OCI-LY7 (cell line): ENCODE data around the gene LARGE1. TPM values are rescaled to one million over a fixed set of nuclear protein-coding genes. Genes with fewer than 3 reads are reported as not detected.

ENCODE experiments used
- BruUV-seq: library from RNA; stranded (reverse); fragments of 400-500 nt; replicated peaks from 2 replicates; lab custom pipeline; 2021; lab: Mats Ljungman, UMichigan
- CTCF ChIA-PET: fragments of 300-600 bp; sonication (Branson Sonifier 250); formaldehyde crosslinking; loops from one replicate; lab custom pipeline; 2022; ENCODE audit warnings: antibody characterized with exemption; ENCODE audit not compliant: unreplicated experiment; lab: Charles Lee
- POLR2A ChIA-PET: fragments of 300-600 bp; sonication (Branson Sonifier 250); formaldehyde crosslinking; loops from one replicate; lab custom pipeline; 2022; ENCODE audit warnings: antibody characterized with exemption; lab: Charles Lee
- DNase-seq: peaks from one replicate; pipeline ENCODE4 v3.0.0-alpha.2; 2015; ENCODE audit warnings: low spot score
- H2AFZ ChIP-seq: fragments of 200-600 bp; sonication (generic), shearing (Covaris generic); 2 replicates; pipeline ENCODE4 v1.6.1; 2014; ENCODE audit warnings: mild to moderate bottlenecking, antibody characterized with exemption, low read length, moderate library complexity
- H3K27ac ChIP-seq: fragments of 200-600 bp; sonication (generic); 2 replicates; pipeline ENCODE4 v1.5.1; 2014; ENCODE audit warnings: mixed run types, low read depth, mild to moderate bottlenecking, moderate library complexity, low read length, inconsistent platforms; ENCODE audit not compliant: poor library complexity, severe bottlenecking
- H3K36me3 ChIP-seq: fragments of 200-600 bp; sonication (generic); 2 replicates; pipeline ENCODE4 v1.6.1; 2014; ENCODE audit warnings: mild to moderate bottlenecking, antibody characterized with exemption, low read length, moderate library complexity, mixed read lengths; ENCODE audit not compliant: insufficient read depth
- H3K4me1 ChIP-seq: fragments of 200-600 bp; sonication (generic); 2 replicates; pipeline ENCODE4 v1.5.1; 2014; ENCODE audit warnings: mild to moderate bottlenecking, low read length; ENCODE audit not compliant: insufficient read depth, poor library complexity, severe bottlenecking
- H3K4me2 ChIP-seq: fragments of 200-600 bp; sonication (generic); 2 replicates; pipeline ENCODE4 v1.6.1; 2014; ENCODE audit warnings: mild to moderate bottlenecking, low read length
- H3K4me3 ChIP-seq: fragments of 200-600 bp; sonication (generic); 2 replicates; pipeline ENCODE4 v1.5.1; 2014; ENCODE audit warnings: mild to moderate bottlenecking, low read depth, low read length; ENCODE audit not compliant: poor library complexity, severe bottlenecking
- H3K79me2 ChIP-seq: fragments of 200-600 bp; sonication (generic); 2 replicates; pipeline ENCODE4 v1.6.1; 2016; ENCODE audit warnings: low read depth, mild to moderate bottlenecking, low read length, moderate library complexity, mixed read lengths; ENCODE audit not compliant: insufficient read depth
- H3K9me2 ChIP-seq: fragments of 200-600 bp; sonication (generic); 2 replicates; pipeline ENCODE4 v1.6.1; 2016; ENCODE audit warnings: mild to moderate bottlenecking, low read length, mixed read lengths; ENCODE audit not compliant: insufficient read depth
- H3K9me3 ChIP-seq: fragments of 200-600 bp; sonication (generic); 2 replicates; pipeline ENCODE4 v1.6.1; 2014; ENCODE audit warnings: mild to moderate bottlenecking, mixed run types, low read length, mixed read lengths
- H4K20me1 ChIP-seq: fragments of 200-600 bp; sonication (generic); 2 replicates; pipeline ENCODE4 v1.6.1; 2014; ENCODE audit warnings: mild to moderate bottlenecking, antibody characterized with exemption, low read length, moderate library complexity, mixed read lengths; ENCODE audit not compliant: insufficient read depth
- CTCF ChIP-seq: fragments of 200-600 bp; sonication (generic); conservative IDR thresholded peaks from 2 replicates; pipeline ENCODE4 v1.5.1; 2014; ENCODE audit warnings: mild to moderate bottlenecking, antibody characterized with exemption, low read length, moderate library complexity, mixed read lengths
- EZH2phosphoT487 ChIP-seq: fragments of 200-600 bp; sonication (generic); IDR thresholded peaks from 2 replicates; pipeline ENCODE4 v1.6.1; 2018; ENCODE audit warnings: low read depth, borderline replicate concordance, mild to moderate bottlenecking, mixed run types, antibody characterized with exemption, low read length, moderate library complexity, mixed read lengths
- intact Hi-C: fragments of 100-400 bp; cut with micrococcal nuclease; formaldehyde crosslinking; loops from one replicate; pipeline ENCODE4 v1.10.0; 2022; ENCODE audit not compliant: unreplicated experiment
- microRNA-seq: library from miRNA; unstranded; fragments of <30 nt; microRNA quantifications from one replicate; pipeline ENCODE4 v1.2.0, GENCODE V29; 2022; ENCODE audit warnings: borderline replicate concordance
- small RNA-seq: library from RNA; depleted of rRNA; stranded (forward); fragments of <200 nt; gene quantifications from one replicate; pipeline ENCODE3, GENCODE V24; 2014
- total RNA-seq, 2 experiments: library from RNA; depleted of rRNA in 1 of 2; stranded (reverse); fragments of >200 nt in 1 of 2; shearing (Covaris generic) in 1 of 2; gene quantifications; 2 replicates each; pipeline ENCODE4 v1.2.3, GENCODE V29; 2014 to 2022

Gene LARGE1
- total RNA-seq, 2 experiments from 2014 or later, result 31.5 to 31.9 TPM

GRCh38 chr22:33227791-33228190 is 692.5 kb downstream of the LARGE1 start:
- Histone ChIP-seq H3K4me3 (no peak overlapping the region), H2AFZ (no peak overlapping the region), H3K4me1 (peaks cover 4% of the 10 kb centered on the region), H3K36me3 (peaks cover 10% of the 10 kb centered on the region; the same call in 1 of the 2 replicates), H3K79me2 (no peaks in the 10 kb centered on the region), H3K27ac (no peak overlapping the region), H3K4me2 (no peak overlapping the region), H3K9me2 (no peaks in the 10 kb centered on the region), H3K9me3 (peaks cover 53% of the 10 kb centered on the region), H4K20me1 (no peaks in the 10 kb centered on the region)
- ChIA-PET CTCF (interaction anchor here (1.3 kb wide), 1 partner anchor 8 kb away, joined by 3 read pairs; no protein-coding TSS in a partner anchor), POLR2A (interaction anchor here (0.6 to 2.7 kb wide), 6 partner anchors 9 to 44 kb away, joined by 3 to 13 read pairs (median 4); no protein-coding TSS in a partner anchor)
- intact Hi-C loops, result no loop called here
- BruUV-seq, result no TSS peak
- DNase-seq, result no peak
- no peak for TF ChIP-seq EZH2phosphoT487
- no peak for TF ChIP-seq CTCF

GRCh38 chr22:33224841-33225240 is 695.4 kb downstream of the LARGE1 start:
- POLR2A ChIA-PET, result interaction anchor here (0.7 kb wide), 1 partner anchor 1402 kb away, joined by 3 read pairs; no protein-coding TSS in a partner anchor
- no peak overlapping the region for H2AFZ ChIP-seq
- no peak overlapping the region for H3K4me2 ChIP-seq
- no peaks in the 10 kb centered on the region for H3K9me2 ChIP-seq
- no TSS peak for BruUV-seq
- no peak overlapping the region for H3K4me3 ChIP-seq
- no peak for DNase-seq
- H3K36me3 ChIP-seq, result peaks cover 7% of the 10 kb centered on the region; the same call in 1 of the 2 replicates
- TF ChIP-seq CTCF (no peak), EZH2phosphoT487 (no peak)
- H4K20me1 ChIP-seq, result no peaks in the 10 kb centered on the region
- H3K79me2 ChIP-seq, result no peaks in the 10 kb centered on the region
- CTCF ChIA-PET, result no interaction called here
- peaks cover 7% of the 10 kb centered on the region for H3K4me1 ChIP-seq
- intact Hi-C loops, result no loop called here
- no peak overlapping the region for H3K27ac ChIP-seq
- peaks cover 27% of the 10 kb centered on the region for H3K9me3 ChIP-seq

Small RNA genes within 50 kb of the gene (microRNA-seq; reads per million reads assigned to microRNA genes)
- not detected for gene MIR4764

Small RNA genes within 50 kb of the gene (small RNA-seq; reads per million reads assigned to genes)
- gene MIR4764 (not detected), gene SNORA50B (not detected)
